Ishikawa (cell line): ENCODE results near the gene SPIN3.

Experiments
- CREB1 ChIP-seq: IDR thresholded peaks from 2 replicates; pipeline ENCODE4 v1.6.1; 2012; ENCODE audit warnings: low read depth
- EP300 ChIP-seq: IDR thresholded peaks from 2 replicates; pipeline ENCODE4 v1.6.1; 2012; ENCODE audit warnings: borderline replicate concordance
- RAD21 ChIP-seq: IDR thresholded peaks from 2 replicates; pipeline ENCODE4 v1.6.1; 2012; ENCODE audit warnings: low read depth
- TAF1 ChIP-seq: IDR thresholded peaks from 2 replicates; pipeline ENCODE4 v1.6.1; 2012; ENCODE audit warnings: low read depth, mild to moderate bottlenecking
- TCF12 ChIP-seq: IDR thresholded peaks from 2 replicates; pipeline ENCODE4 v1.6.1; 2012; ENCODE audit warnings: low read depth
- TEAD4 ChIP-seq: IDR thresholded peaks from 2 replicates; pipeline ENCODE4 v1.6.1; 2012
- YY1 ChIP-seq: IDR thresholded peaks from 2 replicates; pipeline ENCODE4 v1.6.1; 2012; ENCODE audit warnings: low read depth
- ZBTB7A ChIP-seq: IDR thresholded peaks from 2 replicates; pipeline ENCODE4 v1.6.1; 2012; ENCODE audit warnings: low read depth
- TF ChIP-seq, protein P1 (sequence below): IDR thresholded peaks from 2 replicates; pipeline ENCODE4 v1.6.1; 2012; ENCODE audit warnings: low read depth, mild to moderate bottlenecking
- TF ChIP-seq, protein P2 (sequence below): IDR thresholded peaks from 2 replicates; pipeline ENCODE4 v1.6.1; 2012

DNA sequence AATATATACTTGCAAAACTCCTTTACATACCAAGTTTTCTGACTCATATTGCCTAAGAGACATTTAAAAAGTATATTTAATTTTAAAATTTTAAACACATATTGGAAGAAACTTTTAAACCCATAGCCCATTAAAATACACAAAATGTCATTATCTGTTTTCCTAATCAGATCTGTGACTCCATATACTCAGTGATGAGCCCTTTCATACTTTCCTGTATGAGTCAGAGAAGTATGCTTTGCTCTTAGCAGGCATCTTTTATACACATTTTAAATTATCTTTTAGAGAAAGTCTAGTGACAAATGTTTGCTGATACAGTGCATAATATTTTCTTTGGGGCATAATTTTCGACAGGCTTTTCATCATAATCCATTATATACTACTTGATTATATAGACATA lies 26.4 kb downstream of the SPIN3 start:
- TF ChIP-seq RAD21 (no peak), TEAD4 (no peak), TCF12 (no peak), TAF1 (no peak), EP300 (no peak), YY1 (no peak), ZBTB7A (no peak), CREB1 (no peak)
- TF ChIP-seq, protein P1, sequence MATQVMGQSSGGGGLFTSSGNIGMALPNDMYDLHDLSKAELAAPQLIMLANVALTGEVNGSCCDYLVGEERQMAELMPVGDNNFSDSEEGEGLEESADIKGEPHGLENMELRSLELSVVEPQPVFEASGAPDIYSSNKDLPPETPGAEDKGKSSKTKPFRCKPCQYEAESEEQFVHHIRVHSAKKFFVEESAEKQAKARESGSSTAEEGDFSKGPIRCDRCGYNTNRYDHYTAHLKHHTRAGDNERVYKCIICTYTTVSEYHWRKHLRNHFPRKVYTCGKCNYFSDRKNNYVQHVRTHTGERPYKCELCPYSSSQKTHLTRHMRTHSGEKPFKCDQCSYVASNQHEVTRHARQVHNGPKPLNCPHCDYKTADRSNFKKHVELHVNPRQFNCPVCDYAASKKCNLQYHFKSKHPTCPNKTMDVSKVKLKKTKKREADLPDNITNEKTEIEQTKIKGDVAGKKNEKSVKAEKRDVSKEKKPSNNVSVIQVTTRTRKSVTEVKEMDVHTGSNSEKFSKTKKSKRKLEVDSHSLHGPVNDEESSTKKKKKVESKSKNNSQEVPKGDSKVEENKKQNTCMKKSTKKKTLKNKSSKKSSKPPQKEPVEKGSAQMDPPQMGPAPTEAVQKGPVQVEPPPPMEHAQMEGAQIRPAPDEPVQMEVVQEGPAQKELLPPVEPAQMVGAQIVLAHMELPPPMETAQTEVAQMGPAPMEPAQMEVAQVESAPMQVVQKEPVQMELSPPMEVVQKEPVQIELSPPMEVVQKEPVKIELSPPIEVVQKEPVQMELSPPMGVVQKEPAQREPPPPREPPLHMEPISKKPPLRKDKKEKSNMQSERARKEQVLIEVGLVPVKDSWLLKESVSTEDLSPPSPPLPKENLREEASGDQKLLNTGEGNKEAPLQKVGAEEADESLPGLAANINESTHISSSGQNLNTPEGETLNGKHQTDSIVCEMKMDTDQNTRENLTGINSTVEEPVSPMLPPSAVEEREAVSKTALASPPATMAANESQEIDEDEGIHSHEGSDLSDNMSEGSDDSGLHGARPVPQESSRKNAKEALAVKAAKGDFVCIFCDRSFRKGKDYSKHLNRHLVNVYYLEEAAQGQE: no peak
- TF ChIP-seq, protein P2, sequence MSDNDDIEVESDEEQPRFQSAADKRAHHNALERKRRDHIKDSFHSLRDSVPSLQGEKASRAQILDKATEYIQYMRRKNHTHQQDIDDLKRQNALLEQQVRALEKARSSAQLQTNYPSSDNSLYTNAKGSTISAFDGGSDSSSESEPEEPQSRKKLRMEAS: no peak
